Subcutaneous adipose tissue (tissue), 4 donors: ENCODE measurements around the gene ULK4. TPM values are rescaled to one million over a fixed set of nuclear protein-coding genes. Genes with fewer than 3 reads are reported as not detected.

ENCODE experiments used
- CTCF ChIP-seq: fragments of 450-650 bp; IDR thresholded peaks from one replicate; pipeline ENCODE4 v1.5.1; 2016; ENCODE audit warnings: low read depth, mild to moderate bottlenecking, control low read depth, antibody characterized with exemption, moderate library complexity
- total RNA-seq, 4 donors: library from RNA; depleted of rRNA; stranded (reverse); fragments of >200 nt; gene quantifications; one replicate each; pipeline ENCODE4 v1.1.0, GENCODE V29; 2016

ULK4 gene
- total RNA-seq, 4 donors from 2014 or later: 10.6 to 32.0 (median 22.6) TPM

- TF ChIP-seq CTCF: no peak
Observed at GRCh38 chr3:41565003-41565402, 396.9 kb downstream of the ULK4 start.

GRCh38 chr3:41532976-41533375 lies 428.9 kb downstream of the ULK4 start:
- TF ChIP-seq CTCF: no peak

GRCh38 chr3:41526995-41527573 lies 434.8 kb downstream of the ULK4 start:
- TF ChIP-seq CTCF: no peak

DNA sequence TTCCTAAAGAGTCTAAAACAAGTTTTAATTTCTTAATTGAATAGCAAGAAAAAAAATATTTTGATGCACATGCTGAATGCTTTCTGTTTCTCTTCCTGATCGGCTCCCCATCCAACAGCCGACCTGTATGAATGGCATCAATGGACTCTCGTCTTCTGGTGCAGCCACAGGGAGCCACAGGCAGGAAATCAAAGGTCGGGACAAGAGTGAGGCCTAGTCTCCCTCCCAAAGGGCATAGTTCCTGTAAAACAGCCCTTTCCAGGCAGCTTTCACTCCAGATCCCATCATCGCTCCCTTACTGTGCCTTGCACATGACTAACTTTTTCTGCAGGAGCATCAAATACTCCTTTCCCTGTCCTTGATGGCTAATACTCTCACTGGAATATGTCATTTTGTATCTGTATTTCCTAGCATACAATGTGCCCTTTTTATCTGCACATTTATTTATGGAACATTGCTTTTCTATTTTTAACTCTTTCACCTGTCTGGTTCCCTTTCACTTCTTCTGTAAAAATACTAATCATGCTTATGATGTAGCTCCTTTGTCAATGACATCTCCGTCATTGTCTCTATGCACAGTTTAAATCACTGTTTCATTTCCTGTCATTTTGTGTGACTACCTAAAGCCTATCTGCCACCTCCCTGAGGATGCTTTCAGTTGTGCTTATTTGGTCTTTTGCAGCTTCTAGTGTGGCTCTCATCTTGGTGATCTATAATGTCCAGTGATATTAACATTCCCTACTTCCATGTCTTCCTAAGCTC lies 436.4 kb downstream of the ULK4 start:
- no peak for TF ChIP-seq CTCF

GRCh38 chr3:41523897-41524296 lies 438.0 kb downstream of the ULK4 start:
- no peak for TF ChIP-seq CTCF

DNA sequence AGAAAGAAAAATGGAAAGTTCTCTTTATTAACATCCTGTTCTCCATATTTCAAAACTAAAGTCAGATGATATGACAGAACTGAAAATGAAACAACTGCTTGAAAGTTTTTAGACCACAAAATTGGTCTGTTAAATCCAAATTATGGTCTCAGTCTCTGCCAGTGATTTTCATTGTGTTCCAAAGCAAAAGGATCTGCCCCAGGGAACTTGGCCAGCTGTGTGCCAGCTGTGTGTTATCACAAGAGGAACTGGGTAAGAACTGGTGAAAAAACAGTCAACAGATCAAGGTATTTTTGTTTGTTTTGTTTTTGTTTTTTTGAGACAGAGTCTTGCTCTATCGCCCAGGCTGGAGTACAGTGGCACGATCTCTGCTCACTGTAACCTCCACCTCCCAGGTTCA lies 439.3 kb downstream of the ULK4 start:
- TF ChIP-seq CTCF: no peak

DNA sequence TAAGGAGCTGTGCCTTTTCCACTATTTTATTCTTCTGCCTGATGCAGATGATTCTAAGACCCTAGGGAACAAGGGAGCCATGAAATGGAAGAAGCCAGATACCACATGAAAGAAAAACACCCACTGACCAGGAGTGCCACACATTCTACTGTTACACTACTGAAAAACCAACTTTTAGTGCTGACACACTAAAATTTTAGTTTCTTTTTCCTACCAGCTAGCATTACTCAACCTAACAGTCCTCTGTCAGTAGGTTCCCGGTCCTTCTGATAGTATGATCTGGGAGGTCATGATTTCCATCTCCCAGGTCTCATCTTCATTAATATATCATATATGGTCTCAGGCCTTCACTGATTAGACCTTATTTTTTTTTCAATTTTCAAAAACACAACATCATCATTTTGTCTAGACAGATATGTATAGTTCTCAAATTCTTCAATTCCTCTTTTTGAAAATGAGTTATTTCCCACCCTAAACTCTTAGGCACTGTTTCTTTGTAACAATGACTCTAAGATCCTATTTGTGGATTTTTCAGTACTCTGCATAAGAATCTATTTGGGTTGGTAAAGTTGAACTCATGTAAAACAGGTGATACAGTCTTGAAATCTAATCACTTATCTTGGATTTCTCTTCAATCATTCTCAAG lies 440.8 kb downstream of the ULK4 start:
- no peak for TF ChIP-seq CTCF
